HG03045 (cell line): Measurements from ENCODE around the gene SPNS1.
"Not testable (repeated sequence)": the region's sequence is repeated elsewhere in the genome, so short reads cannot be mapped to it uniquely, and the experiment has no call there.

Source experiments
- ATAC-seq: cut with Tn5 transposase; IDR thresholded peaks from one replicate; pipeline ENCODE4 v1.9.1; 2021; ENCODE audit warnings: mild to moderate bottlenecking, moderate library complexity; ENCODE audit not compliant: unreplicated experiment

SPNS1 gene

GRCh38 chr16:28989363-28989762 is 14.8 kb downstream of the SPNS1 start:
- ATAC-seq: no peak

- ATAC-seq: no peak
These were observed 15.9 kb downstream of the SPNS1 start for GRCh38 chr16:28990375-28991040.

DNA sequence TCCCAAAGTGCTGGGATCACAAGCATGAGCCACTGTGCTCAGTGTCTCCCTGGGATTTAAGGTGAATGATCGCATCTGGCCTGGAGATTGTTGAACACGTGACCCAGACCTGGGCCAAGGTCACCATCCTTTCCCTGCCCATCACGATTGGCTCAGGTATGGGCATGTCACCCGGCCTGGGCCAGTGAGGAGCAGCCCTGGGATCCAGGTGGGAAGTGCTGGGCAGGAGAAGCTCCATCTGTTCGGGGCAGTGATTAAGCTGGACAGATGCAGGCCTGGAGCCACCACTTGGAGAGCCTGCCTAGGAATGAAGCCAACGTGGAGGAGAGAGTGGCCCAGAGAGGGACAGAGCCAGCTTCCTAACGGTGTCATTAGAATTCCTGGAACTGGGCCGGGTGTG is 17.1 kb downstream of the SPNS1 start:
- ATAC-seq: no peak

- ATAC-seq: no peak
These were observed 17.9 kb downstream of the SPNS1 start for GRCh38 chr16:28992496-28992895.

- no peak for ATAC-seq
These were observed 24.3 kb downstream of the SPNS1 start for GRCh38 chr16:28998837-28999236.

- no peak for ATAC-seq
These were observed 25.0 kb downstream of the SPNS1 start for GRCh38 chr16:28999577-28999976.

DNA sequence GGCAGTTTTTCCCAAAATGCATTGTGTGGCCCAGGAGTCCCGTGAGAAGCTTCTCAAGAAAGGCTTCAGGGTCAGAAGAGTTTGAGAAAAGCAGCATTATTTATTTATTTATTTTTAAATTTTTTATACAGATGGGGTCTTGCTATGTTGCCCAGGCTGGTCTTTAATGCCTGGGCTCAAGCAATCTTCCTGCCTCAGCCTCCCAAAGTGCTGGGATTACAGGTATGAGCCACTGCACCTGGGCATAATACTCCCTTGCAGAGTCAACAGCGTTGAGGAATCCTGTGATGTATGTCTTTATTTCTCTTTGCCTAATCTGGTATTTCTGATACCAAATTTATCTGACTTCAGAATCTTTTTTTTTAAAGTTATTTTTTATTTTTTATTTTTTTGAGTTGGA is 25.4 kb downstream of the SPNS1 start:
- no peak for ATAC-seq

GRCh38 chr16:29004496-29005139 is 30.0 kb downstream of the SPNS1 start:
- ATAC-seq: not testable (repeated sequence)

GRCh38 chr16:29007730-29008593 is 33.4 kb downstream of the SPNS1 start:
- ATAC-seq: no peak

- ATAC-seq: no peak
These were observed 34.7 kb downstream of the SPNS1 start for GRCh38 chr16:29009050-29009837.

- ATAC-seq: no peak
These were observed 35.2 kb downstream of the SPNS1 start for GRCh38 chr16:29009838-29010166.

DNA sequence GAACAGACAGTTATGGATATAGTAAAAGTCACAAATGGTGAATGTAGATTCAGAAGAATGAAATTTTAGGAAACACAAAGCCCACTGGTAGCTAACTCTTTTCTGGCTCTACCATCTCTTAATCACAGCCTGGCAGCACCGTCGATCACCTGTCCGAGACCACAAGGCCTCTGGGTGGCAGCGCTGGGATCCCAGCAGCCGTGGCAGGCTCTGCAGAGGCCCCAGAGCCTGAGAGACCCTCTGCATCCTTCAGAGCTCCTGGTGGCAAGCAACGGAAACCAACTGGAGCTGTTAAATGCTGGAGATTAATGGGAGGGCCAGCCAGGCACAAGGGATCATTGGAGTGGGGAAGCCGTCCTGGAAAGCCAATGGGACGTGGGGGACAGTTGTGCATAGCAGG is 36.5 kb downstream of the SPNS1 start:
- ATAC-seq: no peak

DNA sequence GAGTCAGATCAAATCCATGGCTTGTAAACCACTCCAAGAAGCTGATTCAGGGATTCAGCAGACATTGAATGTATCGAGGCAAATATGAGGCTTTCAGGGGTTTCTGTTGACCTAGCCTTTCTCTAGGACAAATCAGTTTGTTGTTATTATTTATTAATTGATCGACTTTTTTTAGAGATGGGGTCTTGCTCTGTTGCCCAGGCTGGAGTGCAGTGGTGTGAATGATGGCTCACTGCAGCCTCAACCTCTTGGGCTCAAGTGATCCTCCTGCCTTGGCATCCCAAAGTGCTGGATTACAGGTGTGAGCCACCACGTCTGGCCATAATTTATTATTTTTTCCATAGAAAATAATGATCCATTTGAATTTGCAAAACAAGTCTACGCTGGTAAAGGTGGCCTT is 37.3 kb downstream of the SPNS1 start:
- no peak for ATAC-seq

- no peak for ATAC-seq
These were observed 38.5 kb downstream of the SPNS1 start for GRCh38 chr16:29012913-29013553.

DNA sequence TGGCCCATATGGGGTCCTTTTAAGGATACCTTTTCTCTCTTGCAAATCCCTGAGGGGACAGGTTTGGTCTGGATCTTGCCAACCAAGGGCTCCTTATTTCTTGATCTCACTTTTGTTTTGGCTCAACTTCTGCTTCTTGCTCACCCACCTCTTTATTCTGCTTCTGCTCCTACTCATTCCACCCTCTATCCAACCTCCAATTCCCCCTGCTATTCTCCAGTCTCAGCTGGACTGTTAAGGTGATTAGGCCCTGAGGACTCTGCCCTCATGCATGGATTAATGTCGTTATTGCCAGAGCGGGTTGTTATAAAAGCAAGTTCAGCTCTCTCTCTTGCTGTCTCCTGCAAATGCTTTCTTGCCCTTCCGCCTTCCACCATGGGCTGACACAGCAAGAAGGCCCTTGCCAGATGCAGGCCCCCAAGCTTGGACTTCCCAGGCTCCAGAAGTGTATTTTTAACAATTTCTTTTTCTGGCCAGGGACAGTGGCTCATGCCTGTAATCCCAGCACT is 40.0 kb downstream of the SPNS1 start:
- ATAC-seq: no peak

DNA sequence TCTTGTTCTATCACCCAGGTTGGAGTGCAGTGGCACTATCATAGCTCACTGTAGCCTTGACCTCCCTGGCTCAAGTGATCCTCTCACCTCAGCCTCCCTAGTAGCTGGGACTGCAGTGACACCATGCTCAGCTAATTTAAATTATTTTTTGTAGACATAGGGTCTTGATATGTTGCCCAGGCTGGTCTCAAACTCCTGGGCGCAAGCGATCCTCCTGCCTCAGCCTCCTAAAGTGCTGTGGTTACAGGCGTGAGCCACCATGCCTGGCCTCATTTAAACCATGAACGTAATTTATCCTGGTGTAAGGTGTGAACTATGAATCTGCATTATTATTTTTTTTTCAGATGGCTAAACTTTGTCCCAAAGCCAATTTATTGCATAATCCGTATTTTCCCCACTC is 47.6 kb downstream of the SPNS1 start:
- ATAC-seq: no peak

GRCh38 chr16:29023279-29024277 is 49.0 kb downstream of the SPNS1 start:
- no peak for ATAC-seq

DNA sequence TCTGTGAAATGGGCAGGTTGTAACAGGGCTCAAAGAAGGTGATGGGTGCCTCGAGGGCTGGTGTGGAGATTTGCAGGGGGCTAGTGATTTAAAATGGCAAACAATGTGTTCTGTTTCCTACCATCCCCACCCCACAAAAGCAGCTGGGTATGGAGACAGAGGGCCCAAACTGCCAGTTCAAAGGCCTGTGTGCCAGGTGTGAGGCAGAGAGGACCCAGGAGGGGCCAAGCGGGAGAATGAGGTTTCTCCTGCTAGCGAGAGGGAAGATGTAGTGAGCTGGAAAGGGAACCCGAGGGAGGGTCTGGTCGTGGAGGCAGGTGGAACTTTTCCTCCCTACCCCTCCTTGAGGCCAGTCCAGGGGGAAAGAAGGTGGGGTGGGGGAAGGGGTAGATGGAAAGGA is 49.7 kb downstream of the SPNS1 start:
- ATAC-seq: no peak

DNA sequence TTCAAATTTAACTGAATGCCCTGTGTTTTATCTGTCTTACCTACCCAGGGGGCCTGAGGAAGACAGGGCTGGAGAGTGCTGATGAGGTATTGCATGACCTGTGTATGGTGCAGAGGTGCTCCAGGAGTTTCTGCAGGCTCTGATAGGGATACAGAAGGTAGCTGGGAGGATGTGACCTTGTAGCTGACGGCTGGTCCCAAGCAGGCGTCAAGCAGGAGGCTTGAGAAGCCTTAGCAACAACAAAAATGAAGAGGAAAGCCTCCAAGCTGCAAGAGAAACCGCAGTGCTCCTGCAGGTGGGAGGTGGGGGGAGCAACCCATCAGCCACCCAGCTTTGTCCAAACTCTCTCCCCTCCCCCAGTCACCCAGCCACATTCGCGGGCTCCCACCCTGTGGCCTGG is 50.6 kb downstream of the SPNS1 start:
- ATAC-seq: no peak
